GM18505 (cell line): ENCODE results near the gene PDE11A.

Source experiments
- ATAC-seq: cut with Tn5 transposase; IDR thresholded peaks from one replicate; pipeline ENCODE4 v1.9.1; 2021; ENCODE audit not compliant: unreplicated experiment
- POLR2A ChIP-seq: IDR thresholded peaks from 4 replicates; pipeline ENCODE4 v1.6.1; 2011; ENCODE audit warnings: borderline replicate concordance; ENCODE audit not compliant: insufficient read depth, insufficient read length; ENCODE audit errors: extremely low read depth

Gene PDE11A

DNA sequence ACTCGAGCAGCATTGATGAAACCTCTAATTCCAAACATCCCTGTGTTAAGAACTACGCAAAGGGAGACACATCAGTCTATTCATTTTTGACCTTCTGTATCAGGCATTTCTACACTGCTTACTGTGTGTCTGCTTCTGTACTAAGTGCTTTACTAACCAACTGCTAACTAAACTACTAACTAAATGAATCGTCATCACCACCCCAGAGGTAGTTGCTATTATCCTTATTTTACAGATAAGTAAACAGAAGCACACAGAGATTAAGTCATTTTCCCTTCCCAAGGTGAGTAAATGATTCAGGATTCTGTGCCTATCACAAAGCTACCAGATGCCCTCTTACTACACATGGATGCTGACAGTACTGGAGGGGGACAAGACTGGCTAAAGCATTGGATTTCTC is 395.9 kb downstream of the PDE11A start:
- no peak for TF ChIP-seq POLR2A
- no peak for ATAC-seq

GRCh38 chr2:177675825-177676224 is 396.8 kb downstream of the PDE11A start:
- no peak for ATAC-seq
- no peak for TF ChIP-seq POLR2A

DNA sequence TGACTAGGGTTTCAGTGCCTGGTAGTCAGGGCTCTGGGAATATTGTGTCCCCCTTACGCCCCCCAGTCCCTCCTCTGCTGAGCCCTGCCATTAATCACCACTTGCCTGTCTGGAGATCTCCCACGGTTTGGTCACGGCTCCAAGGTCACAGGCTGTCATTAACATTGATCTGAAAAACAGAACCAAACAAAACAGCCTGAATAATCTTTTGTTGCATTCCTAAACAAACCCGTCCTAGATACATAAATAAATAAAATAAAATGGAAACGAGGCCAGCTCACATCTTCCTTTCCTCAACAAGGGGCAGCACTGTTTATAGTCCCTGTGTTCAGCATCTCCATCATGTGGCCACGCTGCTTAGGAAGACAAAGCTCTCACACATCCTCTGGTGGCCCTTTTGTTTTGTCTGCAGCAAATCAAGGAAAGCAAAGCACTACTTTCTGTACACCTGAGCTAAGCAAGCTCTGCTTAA is 397.2 kb downstream of the PDE11A start:
- no peak for TF ChIP-seq POLR2A
- ATAC-seq: no peak

DNA sequence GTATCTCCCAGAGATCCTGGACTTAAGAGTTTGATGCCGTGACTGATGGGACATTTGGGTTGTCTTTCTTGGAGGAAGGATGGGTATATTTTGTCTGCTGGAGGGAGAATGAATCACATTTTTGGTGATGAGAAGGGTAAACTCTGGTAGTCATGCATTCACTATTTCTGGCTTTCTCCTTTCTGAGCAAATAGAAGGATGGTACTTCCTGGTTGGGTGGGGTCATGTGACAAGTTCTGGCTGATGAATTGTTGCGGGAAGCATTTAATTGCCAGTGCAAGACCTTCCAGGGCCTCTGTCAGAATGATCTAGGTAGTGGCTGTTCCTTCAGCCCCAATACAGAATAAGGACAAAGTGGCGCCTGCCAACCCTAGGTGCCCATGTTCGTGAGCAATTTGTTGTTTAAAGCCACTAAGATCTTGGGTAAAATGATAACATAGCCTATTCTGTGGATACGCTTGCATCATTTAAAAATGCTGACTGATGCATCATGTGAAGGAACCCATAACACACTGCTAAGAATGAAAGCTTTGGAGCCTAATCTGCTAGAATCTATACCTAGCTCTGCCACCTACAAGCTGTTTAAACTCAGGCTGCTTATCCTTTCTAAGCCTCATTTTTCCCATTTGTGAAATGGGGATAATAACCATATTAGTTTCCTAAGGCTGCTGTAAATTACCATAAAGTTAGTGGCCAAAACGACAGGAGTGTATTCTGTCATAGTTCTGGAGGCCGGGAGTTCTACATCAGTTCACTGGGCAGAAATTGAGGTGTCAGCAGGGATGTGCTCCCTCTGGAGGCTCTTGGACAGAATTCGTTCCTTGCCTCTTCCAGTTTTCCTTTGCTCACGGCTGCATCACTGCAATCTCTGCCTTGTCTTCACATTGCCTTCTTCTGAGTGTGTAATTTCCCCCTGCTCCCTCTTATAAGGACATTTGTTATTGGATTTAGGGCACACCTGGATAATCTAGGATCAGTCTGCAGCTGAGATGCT is 398.7 kb downstream of the PDE11A start:
- ATAC-seq: no peak

GRCh38 chr2:177671662-177672061 is 400.9 kb downstream of the PDE11A start:
- no peak for ATAC-seq
- no peak for TF ChIP-seq POLR2A

More for the DNA sequence above, 398.7 kb downstream of the PDE11A start:
- TF ChIP-seq POLR2A: no peak

DNA sequence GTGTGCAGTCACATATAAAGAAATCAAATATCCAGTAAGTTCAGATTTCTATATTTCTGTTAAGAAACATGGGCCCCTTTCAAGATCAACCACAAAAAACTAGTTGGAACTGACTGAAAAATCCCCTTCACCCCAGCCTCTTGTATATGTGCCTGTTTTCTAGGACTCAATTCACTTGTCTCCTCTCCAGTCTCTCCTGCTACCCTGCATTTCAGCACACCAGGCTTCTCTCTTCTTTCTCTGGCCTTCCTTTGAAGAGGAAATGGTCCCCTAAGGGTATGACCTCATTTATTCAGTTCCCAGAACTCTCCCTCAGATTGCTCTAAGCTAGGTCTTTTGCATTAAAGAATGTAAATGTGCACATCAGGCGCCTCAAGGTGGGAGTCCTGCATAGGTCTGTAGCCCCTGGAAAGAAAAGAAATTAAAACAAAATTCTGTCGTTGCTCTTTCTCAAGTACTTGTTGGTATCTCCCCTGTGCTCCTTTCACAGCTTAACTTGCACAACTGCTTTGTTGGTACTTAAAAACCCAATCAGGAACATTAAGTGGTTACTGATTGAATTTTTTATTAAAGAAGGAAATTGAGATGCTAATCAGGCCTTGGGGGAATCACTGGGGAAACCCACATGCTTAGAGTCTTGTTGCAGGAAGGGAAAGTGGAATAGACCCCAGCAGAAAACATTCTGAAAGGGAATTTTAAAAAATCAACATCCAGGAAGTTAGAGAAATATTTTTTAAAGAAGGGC is 401.6 kb downstream of the PDE11A start:
- TF ChIP-seq POLR2A: no peak
- peak; percentile 56 for ATAC-seq

- no peak for TF ChIP-seq POLR2A
- no peak for ATAC-seq
Observed at GRCh38 chr2:177669625-177670330, 402.8 kb downstream of the PDE11A start.

DNA sequence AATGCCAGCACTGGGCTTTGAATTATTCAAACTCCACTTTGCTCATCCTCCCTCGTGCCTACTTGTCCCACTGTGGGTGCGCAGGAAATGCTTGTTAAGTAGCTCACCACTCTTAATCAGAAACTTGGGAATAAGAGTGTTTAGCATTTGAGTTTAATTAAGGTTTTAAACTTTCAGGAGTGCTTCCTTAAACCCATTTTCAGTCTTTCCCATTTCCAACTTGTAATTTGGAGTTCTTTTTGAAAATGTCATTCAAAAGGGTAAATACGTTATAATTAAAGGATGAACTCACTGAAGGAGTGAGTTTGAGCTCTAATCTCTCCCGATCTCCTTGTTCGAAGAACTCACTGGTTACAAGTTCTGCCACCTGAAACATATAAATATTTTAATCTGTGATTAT is 403.4 kb downstream of the PDE11A start:
- ATAC-seq: no peak
- no peak for TF ChIP-seq POLR2A

- ATAC-seq: no peak
- TF ChIP-seq POLR2A: no peak
Observed at GRCh38 chr2:177668617-177669016, 404.0 kb downstream of the PDE11A start.

- no peak for ATAC-seq
- no peak for TF ChIP-seq POLR2A
Observed at GRCh38 chr2:177667626-177668025, 405.0 kb downstream of the PDE11A start.

DNA sequence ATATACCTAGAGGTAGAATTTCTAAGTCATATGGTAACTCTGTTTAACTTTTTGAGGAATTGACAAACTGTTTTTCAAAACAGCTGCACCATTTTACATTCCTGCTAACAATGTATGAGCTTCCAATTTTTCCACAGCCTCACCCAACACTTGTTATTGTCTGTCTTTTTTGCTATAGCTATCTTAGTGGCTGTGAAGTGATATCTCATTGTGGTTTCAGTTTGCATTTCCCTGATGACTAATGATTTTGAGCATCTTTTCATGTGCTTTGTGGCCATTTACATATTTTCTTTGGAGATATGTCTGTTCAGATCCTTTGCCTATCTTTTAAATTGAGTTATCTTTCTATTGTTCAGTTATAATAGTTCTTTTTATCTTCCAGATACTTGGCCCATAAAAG is 406.2 kb downstream of the PDE11A start:
- ATAC-seq: no peak
- TF ChIP-seq POLR2A: no peak

- no peak for TF ChIP-seq POLR2A
- ATAC-seq: no peak
Observed at GRCh38 chr2:177665948-177666347, 406.6 kb downstream of the PDE11A start.

DNA sequence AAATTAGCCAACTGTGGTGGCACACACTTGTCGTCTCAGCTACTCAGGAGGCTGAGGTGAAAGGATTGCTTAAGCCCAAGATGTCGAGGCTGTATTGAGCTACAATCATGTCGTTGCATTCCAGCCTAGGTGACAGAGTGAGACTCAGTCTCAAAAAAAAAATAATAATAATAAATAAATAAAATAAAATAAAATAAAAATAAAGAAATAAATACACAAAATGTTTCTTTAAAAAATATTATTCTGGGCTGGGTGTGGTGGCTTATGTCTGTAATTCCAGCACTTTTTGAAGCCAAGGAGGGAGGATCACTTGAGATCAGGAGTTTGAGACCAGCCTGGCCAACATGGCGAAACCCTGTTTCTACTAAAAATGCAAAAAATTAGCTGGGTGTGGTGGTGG is 407.2 kb downstream of the PDE11A start:
- no peak for TF ChIP-seq POLR2A
- ATAC-seq: no peak
